Vagina (tissue), 2 donors: ENCODE data around the gene ZC3H12D. TPM values are rescaled to one million over a fixed set of nuclear protein-coding genes. Genes with fewer than 3 reads are reported as not detected.

Experiments
- DNase-seq, 2 donors: peaks; one replicate each; pipeline ENCODE4 v3.0.0-alpha.2; 2017; ENCODE audit errors: extremely low spot score in 2 of 2
- H3K27ac ChIP-seq: fragments of 200-600 bp; sonication (generic); one replicate; pipeline ENCODE4 v1.5.1; 2019
- H3K27me3 ChIP-seq: fragments of 200-600 bp; sonication (generic); one replicate; pipeline ENCODE4 v1.5.1; 2019
- H3K36me3 ChIP-seq, 2 donors: fragments of 200-600 bp; sonication (generic); one replicate each; pipeline ENCODE4 v1.5.1; 2017 to 2019
- H3K4me1 ChIP-seq: fragments of 200-600 bp; sonication (generic); one replicate; pipeline ENCODE4 v1.5.1; 2019
- H3K4me3 ChIP-seq, 2 donors: fragments of 200-600 bp; sonication (generic); 1 replicate in 1 of 2; 2 replicates in 1 of 2; pipeline ENCODE4 v1.5.1; 2016 to 2019
- H3K9me3 ChIP-seq: fragments of 200-600 bp; sonication (generic); one replicate; pipeline ENCODE4 v1.5.1; 2019
- POLR2A ChIP-seq, 2 donors: fragments of 450-650 bp; IDR thresholded peaks; one replicate each; pipeline ENCODE4 v1.6.1; 2017; ENCODE audit warnings: antibody characterized with exemption in 2 of 2, mild to moderate bottlenecking in 2 of 2, moderate library complexity in 2 of 2
- POLR2AphosphoS5 ChIP-seq, 2 donors: sonication (generic); formaldehyde crosslinking; IDR thresholded peaks; one replicate each; pipeline ENCODE4 v1.9.0; 2017; ENCODE audit warnings: antibody characterized with exemption in 2 of 2, mild to moderate bottlenecking in 2 of 2, low read depth in 1 of 2; ENCODE audit not compliant: insufficient read depth in 1 of 2
- intact Hi-C: fragments of 100-400 bp; cut with DNase I; formaldehyde crosslinking; loops from one replicate; pipeline ENCODE4 v1.15.1; 2023
- total RNA-seq: library from RNA; depleted of rRNA; stranded (reverse); fragments of >200 nt; gene quantifications from one replicate; pipeline ENCODE4 v1.2.3, GENCODE V29; 2016
- TF ChIP-seq, protein P1 (sequence below), 3 experiments: fragments of 450-650 bp in 2 of 3; fragments of 200-600 bp in 1 of 3; sonication (generic) in 1 of 3; IDR thresholded peaks; one replicate each; pipeline ENCODE4 v1.5.1; 2017 to 2019; ENCODE audit warnings: antibody characterized with exemption in 3 of 3, mild to moderate bottlenecking in 2 of 3, moderate library complexity in 2 of 3

The ZC3H12D gene
- total RNA-seq, 1 donor from 2014 or later = 2.2 TPM

DNA sequence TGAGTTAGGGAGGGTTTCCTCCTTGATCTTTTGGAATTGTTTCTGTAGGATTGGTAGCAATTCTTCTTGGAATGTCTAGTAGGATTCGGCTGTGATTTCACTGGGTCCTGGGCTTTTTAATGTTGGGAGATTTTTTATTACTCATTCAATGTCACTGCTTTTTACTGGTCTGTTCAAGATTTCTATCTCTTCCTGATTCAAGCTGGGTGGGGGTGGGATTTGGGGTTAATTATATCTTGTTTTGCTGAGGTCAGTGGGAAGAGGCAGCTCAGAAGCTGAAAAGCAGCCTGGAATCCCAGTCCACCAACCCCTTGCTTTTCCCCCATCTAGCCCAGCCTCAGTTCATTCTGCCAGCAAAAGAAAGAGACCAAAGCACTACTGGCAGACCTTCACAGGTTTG lies 45.2 kb downstream of the ZC3H12D start:
- Histone ChIP-seq H3K36me3 (no peaks in the 10 kb centered on the region), H3K27ac (no peak overlapping the region), H3K4me3 (no peak overlapping the region), H3K27me3 (no peaks in the 10 kb centered on the region), H3K9me3 (no peaks in the 10 kb centered on the region), H3K4me1 (no peaks in the 10 kb centered on the region)
- TF ChIP-seq POLR2AphosphoS5 (IDR thresholded peaks at IDR 0.05; ENCODE audit: insufficient read depth in 1 of 2, low read depth in 1 of 2) (no peak), POLR2A (IDR thresholded peaks at IDR 0.05) (no peak)
- TF ChIP-seq, protein P1, sequence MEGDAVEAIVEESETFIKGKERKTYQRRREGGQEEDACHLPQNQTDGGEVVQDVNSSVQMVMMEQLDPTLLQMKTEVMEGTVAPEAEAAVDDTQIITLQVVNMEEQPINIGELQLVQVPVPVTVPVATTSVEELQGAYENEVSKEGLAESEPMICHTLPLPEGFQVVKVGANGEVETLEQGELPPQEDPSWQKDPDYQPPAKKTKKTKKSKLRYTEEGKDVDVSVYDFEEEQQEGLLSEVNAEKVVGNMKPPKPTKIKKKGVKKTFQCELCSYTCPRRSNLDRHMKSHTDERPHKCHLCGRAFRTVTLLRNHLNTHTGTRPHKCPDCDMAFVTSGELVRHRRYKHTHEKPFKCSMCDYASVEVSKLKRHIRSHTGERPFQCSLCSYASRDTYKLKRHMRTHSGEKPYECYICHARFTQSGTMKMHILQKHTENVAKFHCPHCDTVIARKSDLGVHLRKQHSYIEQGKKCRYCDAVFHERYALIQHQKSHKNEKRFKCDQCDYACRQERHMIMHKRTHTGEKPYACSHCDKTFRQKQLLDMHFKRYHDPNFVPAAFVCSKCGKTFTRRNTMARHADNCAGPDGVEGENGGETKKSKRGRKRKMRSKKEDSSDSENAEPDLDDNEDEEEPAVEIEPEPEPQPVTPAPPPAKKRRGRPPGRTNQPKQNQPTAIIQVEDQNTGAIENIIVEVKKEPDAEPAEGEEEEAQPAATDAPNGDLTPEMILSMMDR (IDR thresholded peaks at IDR 0.05) = no peak
- DNase-seq = no peak
- intact Hi-C loops = loop anchor here (10.0 kb wide), 1 partner anchor 75 kb away; no protein-coding TSS in a partner anchor

DNA sequence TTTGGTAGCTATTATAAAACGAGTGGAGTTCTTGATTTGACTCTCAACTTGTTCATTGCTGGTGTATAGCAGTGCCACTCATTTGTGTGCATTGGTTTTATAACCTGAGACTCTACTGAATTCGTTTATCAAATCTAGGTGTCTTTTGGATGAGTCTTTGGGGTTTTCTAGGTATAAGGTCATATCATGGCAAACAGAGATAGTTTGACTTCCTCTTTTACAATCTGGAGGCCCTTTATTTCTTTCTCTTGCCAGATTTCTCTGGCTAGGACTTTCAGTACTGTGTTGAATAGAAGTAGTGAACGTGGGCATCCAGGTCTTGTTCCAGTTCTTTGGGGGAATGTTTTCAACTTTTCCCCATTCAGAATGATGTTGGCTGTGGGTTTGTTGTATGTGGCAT lies 46.0 kb downstream of the ZC3H12D start:
- intact Hi-C loops = loop anchor here (10.0 kb wide), 1 partner anchor 76 kb away; no protein-coding TSS in a partner anchor
- Histone ChIP-seq H3K27me3 (no peaks in the 10 kb centered on the region), H3K36me3 (no peaks in the 10 kb centered on the region), H3K9me3 (no peaks in the 10 kb centered on the region), H3K4me1 (peaks cover under 1% of the 10 kb centered on the region), H3K4me3 (no peak overlapping the region), H3K27ac (no peak overlapping the region)
- DNase-seq = no peak
- TF ChIP-seq POLR2A (IDR thresholded peaks at IDR 0.05) = no peak
- TF ChIP-seq, protein P1 (IDR thresholded peaks at IDR 0.05) = no peak
- no peak for TF ChIP-seq POLR2AphosphoS5 (IDR thresholded peaks at IDR 0.05; ENCODE audit: insufficient read depth in 1 of 2, low read depth in 1 of 2)

DNA sequence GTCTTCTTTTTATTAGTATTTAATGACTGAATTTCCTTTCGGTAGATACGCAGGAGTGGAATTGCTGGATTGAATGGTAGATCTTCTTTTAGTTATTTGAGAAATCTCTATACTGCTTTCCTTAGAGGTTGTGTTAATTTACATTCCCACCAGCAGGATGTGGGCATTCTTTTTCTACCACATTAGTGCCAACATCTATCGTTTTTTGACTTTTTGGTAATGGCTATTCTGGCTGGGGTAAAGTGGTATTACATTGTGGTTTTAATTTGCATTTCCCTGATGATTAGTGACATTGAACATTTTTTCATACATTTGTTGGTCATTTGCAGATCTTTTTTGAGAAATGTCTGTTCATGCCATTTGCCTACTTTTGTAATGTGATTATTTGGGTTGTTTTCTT lies 47.6 kb downstream of the ZC3H12D start:
- no peaks in the 10 kb centered on the region for H3K9me3 ChIP-seq
- no peaks in the 10 kb centered on the region for H3K36me3 ChIP-seq
- no peak for TF ChIP-seq POLR2AphosphoS5 (IDR thresholded peaks at IDR 0.05; ENCODE audit: insufficient read depth in 1 of 2, low read depth in 1 of 2)
- TF ChIP-seq, protein P1 (IDR thresholded peaks at IDR 0.05) = no peak
- TF ChIP-seq POLR2A (IDR thresholded peaks at IDR 0.05) = no peak
- H3K27me3 ChIP-seq = no peaks in the 10 kb centered on the region
- no peak overlapping the region for H3K27ac ChIP-seq
- H3K4me3 ChIP-seq = no peak overlapping the region
- peaks cover 6% of the 10 kb centered on the region for H3K4me1 ChIP-seq
- intact Hi-C loops = loop anchor here (10.0 kb wide), 1 partner anchor 78 kb away; no protein-coding TSS in a partner anchor
- no peak for DNase-seq

DNA sequence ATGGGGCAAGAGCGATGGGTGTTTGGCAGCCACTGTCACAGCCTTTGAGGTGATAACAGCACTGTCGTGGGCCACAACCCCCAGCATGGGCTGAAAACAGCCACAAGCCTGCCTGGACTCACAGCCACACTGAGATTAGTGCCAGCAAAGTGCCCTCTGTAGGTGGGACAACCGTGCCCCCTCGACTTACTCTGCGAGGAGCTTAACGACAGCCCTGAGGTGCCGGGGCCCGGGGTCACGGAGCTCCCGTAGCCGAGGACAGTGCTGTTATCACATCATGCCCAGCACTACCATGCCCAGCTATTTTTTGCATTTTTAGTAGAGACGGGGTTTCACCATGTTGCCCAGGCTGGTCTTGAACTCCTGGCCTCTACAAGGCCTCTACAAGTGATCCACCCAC lies 48.2 kb downstream of the ZC3H12D start:
- Histone ChIP-seq H3K36me3 (no peaks in the 10 kb centered on the region), H3K27me3 (no peaks in the 10 kb centered on the region), H3K9me3 (no peaks in the 10 kb centered on the region), H3K4me3 (no peak overlapping the region), H3K4me1 (peaks cover 6% of the 10 kb centered on the region), H3K27ac (no peak overlapping the region)
- no peak for TF ChIP-seq POLR2AphosphoS5 (IDR thresholded peaks at IDR 0.05; ENCODE audit: insufficient read depth in 1 of 2, low read depth in 1 of 2)
- TF ChIP-seq POLR2A (IDR thresholded peaks at IDR 0.05) = no peak
- TF ChIP-seq, protein P1 (IDR thresholded peaks at IDR 0.05) = no peak
- intact Hi-C loops = loop anchor here (10.0 kb wide), 1 partner anchor 78 kb away; no protein-coding TSS in a partner anchor
- no peak for DNase-seq

DNA sequence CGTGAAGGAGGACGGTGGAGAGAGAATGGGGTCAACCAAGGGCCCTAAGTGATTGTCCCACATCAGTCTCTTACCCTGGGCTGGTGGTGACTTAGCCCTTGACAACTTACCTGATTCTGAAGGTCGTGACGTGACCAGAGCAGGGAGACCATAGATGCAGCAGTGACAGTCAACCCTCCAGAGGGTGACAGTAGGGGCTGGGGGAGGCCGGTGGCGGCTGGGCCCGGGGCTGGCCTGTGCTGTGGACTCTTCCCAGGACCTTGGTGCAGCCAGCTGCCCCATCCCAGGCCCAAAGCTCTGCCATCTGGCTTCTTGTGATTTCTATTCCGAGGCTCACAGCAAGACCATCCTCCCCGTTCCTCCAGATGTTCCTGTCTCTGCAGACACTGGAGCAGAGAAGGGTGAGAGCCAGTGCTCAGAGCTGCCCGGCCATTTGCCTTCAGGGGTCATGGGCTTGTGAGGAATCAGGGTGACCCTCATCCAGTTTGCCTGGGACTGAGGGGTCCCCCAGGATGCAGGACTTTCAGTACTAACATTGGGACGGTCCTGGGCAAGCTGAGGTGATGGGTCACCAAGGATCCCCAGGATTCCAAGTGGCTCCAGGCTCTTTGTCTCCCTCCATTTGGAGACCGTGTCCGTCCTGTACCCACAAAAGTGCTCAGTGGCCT lies 48.8 kb downstream of the ZC3H12D start:
- peaks cover 6% of the 10 kb centered on the region for H3K4me1 ChIP-seq
- intact Hi-C loops = loop anchor here (10.0 kb wide), 1 partner anchor 79 kb away; no protein-coding TSS in a partner anchor

More for the DNA sequence above, 48.8 kb downstream of the ZC3H12D start:
- Histone ChIP-seq H3K9me3 (no peaks in the 10 kb centered on the region), H3K36me3 (no peaks in the 10 kb centered on the region), H3K27me3 (no peaks in the 10 kb centered on the region), H3K27ac (no peak overlapping the region), H3K4me3 (no peak overlapping the region)
- TF ChIP-seq POLR2A (IDR thresholded peaks at IDR 0.05) (no peak), POLR2AphosphoS5 (IDR thresholded peaks at IDR 0.05; ENCODE audit: insufficient read depth in 1 of 2, low read depth in 1 of 2) (no peak)
- TF ChIP-seq, protein P1 (IDR thresholded peaks at IDR 0.05) = no peak
- DNase-seq = no peak
